NCI-H187 (cell line): Measurements from ENCODE around the gene PTAR1.

Experiments
- DNase-seq, 2 experiments: peaks; one replicate each; lab custom pipeline; 2025; lab: John Stamatoyannopoulos, UW

The PTAR1 gene

DNA sequence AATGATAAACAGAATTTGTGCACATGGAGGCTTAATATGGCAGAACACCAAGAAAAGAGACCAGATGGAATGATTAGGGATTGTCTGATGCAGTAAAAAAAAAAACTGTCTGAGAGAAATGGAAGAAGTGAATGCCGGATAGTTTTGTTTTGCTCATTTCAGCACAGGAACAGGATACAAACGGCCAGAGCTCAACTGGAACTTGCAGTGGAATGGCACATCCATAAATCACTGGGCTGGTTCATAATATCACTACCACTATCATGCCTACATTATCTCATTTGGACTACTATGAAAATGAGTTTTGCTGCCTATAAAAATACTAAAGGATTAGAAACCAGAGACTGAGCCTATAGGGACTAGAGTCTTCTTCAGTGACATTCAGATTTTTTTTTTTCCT, 9.7 kb downstream of the PTAR1 start:
- no peak for DNase-seq

- DNase-seq: no peak
These were observed 11.5 kb downstream of the PTAR1 start for GRCh38 chr9:69748304-69748703.

DNA sequence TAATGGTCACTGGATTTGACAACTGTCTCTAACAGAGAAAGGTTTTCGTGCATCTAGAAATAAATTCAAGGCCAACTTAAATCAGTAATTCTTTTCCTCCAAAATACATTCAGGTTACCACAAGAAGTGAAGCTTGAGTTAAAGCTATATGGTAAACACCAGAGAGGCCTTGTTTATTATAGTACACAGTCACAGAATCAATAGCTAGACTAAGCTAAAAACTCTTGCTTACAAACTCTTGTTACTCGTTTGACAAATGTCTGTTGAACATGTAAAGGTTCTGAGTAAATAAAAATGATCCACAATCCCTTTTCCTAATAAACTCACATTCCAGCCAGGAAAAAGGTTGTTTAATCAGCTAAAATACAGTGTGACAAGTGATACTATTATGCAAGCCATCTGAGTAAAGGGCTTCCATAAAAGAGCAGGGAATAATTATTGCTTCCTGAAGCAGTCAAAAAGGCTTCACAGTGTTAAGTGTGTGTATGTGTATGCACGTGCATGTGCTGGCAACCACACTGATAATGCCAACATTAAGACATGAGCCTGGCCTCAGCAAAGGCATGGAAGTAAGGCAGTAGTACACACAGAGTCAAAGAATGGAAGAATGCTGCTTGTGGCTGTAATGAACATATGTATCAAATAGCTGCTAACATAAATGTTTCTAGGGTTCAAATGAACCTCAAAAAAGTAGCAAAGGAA, 12.8 kb downstream of the PTAR1 start:
- no peak for DNase-seq

GRCh38 chr9:69745716-69746437, 13.9 kb downstream of the PTAR1 start:
- no peak for DNase-seq

GRCh38 chr9:69744688-69745380, 15.0 kb downstream of the PTAR1 start:
- no peak for DNase-seq

DNA sequence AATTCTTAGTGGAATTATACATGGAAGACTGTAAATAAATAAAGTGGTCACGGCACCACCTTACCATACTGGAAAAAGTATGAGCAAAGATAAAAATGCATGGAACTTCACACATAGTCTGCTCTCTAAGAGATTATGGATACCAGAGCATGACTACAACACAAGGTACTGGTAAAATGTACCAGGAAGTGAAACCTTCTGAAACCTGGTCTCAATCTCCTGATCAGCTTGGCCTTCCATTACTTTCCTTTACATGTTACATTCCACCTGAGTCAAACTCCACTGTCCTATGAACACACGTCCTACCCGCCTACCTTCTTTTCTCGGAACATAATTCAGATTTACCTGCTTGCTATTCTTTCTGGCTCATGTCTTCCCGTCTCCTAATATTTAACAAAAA, 15.9 kb downstream of the PTAR1 start:
- no peak for DNase-seq

- DNase-seq: no peak
These were observed 18.8 kb downstream of the PTAR1 start for GRCh38 chr9:69740872-69741505.

DNA sequence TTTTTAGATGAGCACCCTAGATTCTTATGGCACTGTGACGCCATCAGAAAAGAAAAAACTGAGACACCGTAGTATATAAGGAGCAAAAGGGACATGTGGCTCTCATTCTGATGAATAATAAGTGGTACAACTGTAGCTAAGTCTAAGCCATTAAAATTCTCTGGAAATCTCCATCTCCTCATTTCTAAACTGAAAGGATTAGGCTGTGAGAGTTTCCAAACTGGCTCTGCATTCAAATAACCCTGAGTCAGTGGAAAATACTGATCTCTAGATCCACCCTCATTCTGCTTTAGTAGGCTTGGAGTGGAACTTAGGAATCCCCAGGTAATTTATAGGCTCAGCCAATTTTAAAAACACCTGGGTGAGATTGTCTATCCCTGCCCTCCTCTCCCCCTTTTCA, 28.5 kb downstream of the PTAR1 start:
- DNase-seq: no peak

DNA sequence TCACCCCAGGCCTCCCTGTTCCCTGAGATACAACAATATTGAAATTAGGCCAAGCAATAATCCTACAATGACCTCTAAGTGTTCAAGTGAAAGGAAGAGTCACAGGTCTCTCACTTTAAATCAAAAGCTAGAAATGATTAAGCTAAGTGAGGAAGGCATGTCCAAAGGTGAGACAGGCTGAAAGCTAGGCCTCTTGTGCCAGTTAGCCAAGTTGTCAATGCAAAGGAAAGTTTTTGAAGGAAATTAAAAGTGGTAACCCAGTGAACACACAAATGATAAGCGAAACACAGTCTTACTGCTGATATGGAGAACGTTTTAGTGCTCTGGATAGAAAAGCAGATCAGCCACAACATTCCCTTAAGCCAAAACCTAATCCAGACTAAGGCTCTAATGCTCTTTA, 39.8 kb downstream of the PTAR1 start:
- no peak for DNase-seq

DNA sequence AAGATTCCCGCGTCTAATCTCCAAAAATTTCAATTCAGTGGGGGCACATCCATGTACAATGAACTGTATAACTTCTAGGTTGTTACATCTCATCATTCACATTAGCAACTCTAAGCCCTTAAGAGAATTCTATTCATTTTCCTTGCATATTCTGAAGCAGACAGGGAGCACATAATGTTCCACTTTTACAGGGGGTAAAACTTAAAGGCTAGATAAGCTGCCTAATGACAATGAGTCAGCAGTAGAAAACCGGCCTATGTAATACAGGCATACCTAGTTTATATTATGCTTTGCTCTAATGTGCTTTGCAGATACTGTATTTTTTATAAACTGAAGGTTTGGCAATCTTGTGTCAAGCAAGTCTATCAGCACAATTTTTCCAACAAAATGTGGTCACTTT, 40.4 kb downstream of the PTAR1 start:
- no peak for DNase-seq

- DNase-seq: no peak
These were observed 41.6 kb downstream of the PTAR1 start for GRCh38 chr9:69718218-69718617.

- DNase-seq: no peak
These were observed 44.0 kb downstream of the PTAR1 start for GRCh38 chr9:69715825-69716224.

DNA sequence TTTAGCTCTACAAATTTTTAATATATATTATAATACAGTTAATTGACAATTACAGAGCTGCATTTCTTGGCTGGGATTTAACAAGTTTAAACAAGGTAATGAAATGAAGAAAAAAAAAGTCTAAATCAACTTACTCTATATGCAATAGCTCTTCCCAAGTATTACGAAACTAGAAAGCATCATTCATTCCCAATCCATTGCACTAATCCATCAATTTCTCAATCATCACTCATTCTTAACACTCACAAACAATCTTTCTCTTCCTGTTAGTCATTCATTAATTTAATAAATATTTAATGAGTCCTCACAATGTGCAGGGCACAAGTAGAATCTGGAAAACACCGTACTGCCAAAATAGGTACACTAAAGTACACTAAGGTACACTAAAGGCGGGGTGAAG, 44.7 kb downstream of the PTAR1 start:
- DNase-seq: no peak

DNA sequence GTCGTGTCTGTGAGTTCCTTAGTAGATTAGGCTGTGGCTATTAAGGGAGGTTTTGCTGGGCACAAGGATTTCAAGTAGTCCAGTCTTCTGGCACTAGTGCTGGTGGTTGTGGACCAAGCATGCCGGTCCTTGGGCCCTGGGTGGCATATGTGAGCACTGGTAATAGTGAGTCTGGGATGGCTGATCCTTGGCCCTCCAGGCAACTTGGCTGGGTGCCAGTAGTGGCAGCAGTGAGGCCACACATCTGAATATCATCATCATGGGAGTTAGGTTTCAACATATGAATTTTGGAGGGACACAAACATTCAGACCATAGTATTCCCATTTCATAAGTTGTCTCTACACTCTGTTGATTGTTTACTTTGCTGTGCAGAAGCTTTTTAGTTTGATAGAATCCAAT, 62.3 kb downstream of the PTAR1 start:
- DNase-seq: no peak

- no peak for DNase-seq
These were observed 63.0 kb downstream of the PTAR1 start for GRCh38 chr9:69696802-69697201.

GRCh38 chr9:69689991-69690538, 69.7 kb downstream of the PTAR1 start:
- no peak for DNase-seq

GRCh38 chr9:69683927-69684326, 75.9 kb downstream of the PTAR1 start:
- no peak for DNase-seq

DNA sequence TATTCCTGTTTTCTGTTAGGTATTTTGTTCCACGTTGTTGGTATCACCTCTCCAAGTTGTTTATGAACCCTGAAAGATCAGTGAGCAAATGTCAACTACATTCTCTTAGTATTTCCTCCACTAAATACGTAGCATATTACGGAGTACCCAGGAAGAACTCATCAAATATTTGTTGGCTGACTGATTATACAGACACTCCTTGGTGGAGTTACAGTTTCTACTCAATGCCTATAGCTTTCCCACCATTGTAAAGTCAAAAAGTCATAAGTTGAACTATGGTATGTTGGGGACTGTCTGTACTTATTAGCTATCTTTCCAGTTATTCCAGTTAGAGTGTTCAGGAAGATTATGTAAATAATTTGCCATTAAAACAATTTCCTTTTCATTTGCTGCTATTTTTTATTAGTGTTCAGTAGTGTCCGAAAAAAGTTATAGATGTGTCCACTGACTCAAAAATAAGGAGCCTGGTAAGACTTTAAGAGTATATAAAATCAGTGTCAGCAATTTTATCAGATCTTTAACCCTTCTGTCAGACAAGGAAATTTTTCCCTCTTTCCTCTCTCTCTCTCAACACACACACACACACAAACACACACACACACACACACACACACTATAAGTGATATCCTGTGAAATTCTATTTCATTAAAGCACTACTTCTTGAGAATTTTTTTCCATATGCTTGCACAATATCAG, 80.8 kb downstream of the PTAR1 start:
- DNase-seq: no peak

- no peak for DNase-seq
These were observed 81.9 kb downstream of the PTAR1 start for GRCh38 chr9:69677931-69678330.

- no peak for DNase-seq
These were observed 84.2 kb downstream of the PTAR1 start for GRCh38 chr9:69675563-69675962.

DNA sequence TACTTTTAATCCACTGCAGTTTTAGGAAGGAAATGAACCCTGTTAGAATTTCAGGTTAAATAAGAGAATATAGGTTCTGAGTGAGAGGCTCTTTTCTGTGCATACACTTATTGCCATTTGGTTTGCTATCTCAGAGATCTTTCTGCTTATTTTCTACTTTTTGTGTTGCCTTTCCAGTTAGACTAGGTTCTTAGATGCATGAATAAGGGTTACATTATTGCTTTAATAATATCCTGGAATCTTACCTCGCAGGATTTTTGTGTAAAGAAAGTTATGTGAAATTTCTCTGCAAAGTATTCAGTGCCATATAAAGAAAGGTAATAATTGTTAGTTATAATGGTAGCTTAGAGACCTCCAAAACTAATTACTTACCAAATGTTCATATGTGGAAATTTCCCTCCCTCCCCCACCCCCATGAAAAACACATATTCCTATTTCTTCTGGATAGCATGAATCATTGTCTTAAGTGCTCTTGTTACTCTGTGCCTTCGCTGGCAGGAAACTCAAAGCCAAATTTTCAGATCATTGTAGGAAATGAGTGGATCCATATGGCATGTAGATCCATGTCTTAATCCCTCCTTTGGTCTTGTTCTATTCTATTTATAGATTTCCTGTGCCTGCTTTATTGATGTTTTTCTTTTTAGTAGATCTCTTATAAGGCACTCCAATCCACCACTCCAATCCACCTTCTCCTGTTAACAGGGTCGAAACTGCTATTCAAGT, 84.9 kb downstream of the PTAR1 start:
- DNase-seq: peak; percentile 3 to 28
